Measurements from ENCODE around the gene RHOF. TPM values are rescaled to one million over a fixed set of nuclear protein-coding genes. Genes with fewer than 3 reads are reported as not detected.

RHOF gene
- total RNA-seq, 1 experiment from 2014 or later, result 116 TPM

DNA sequence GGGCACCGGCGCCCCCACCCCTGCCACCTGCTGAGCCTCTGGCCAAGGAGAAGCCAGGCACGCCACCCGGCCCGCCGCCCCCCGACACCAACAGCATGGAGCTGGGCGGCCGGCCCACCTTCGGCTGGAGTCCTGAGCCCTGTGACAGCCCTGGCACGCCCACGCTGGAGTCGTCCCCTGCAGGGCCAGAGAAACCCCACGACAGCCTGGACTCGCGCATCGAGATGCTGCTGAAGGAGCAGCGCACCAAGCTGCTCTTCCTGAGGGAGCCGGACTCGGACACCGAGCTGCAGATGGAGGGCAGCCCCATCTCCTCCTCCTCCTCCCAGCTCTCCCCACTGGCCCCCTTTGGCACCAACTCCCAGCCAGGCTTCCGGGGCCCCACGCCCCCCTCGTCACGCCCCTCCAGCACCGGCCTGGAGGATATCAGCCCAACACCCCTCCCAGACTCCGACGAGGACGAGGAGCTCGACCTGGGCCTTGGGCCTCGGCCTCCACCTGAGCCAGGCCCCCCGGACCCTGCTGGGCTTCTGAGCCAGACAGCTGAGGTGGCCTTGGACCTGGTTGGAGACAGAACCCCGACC is 16.8 kb upstream of the RHOF start:
- no peak overlapping the region for H2AFZ ChIP-seq (ENCODE audit: low read depth, low read length, poor library complexity, severe bottlenecking)
- peak overlapping the region; percentile 45; the same call in 1 of the 2 replicates for H3K27ac ChIP-seq (ENCODE audit: low read depth, low read length)
- intact Hi-C loops (cut with micrococcal nuclease), result no loop called here
- no peak overlapping the region for H3K4me3 ChIP-seq (replicated peaks in 1 of 2; ENCODE audit: low read depth in 1 of 2, low read length in 2 of 2)
- no peak overlapping the region for H3K4me2 ChIP-seq (ENCODE audit: low read length)
- CTCF ChIA-PET, result interaction anchor here (0.6 to 3.3 kb wide), 3 partner anchors 8 to 494 kb away, joined by 4 to 149 read pairs (median 26); partner anchors contain the start of genes RHOF and SETD1B
- DNase-seq (ENCODE audit: low read depth, low spot score), result no peak
- H3K9me3 ChIP-seq (ENCODE audit: control insufficient read depth in 1 of 2, insufficient read depth in 1 of 2, low read depth in 1 of 2, low read length in 2 of 2), result no peaks in the 10 kb centered on the region
- peaks cover 20 to 37% of the 10 kb centered on the region in 2 experiments; a peak in 3 of 4 replicates for H3K36me3 ChIP-seq (ENCODE audit: control insufficient read depth in 1 of 2, insufficient read depth in 2 of 2, low read length in 2 of 2)
- no peak for TF ChIP-seq YY1 (IDR thresholded peaks at IDR 0.05; ENCODE audit: extremely low read depth, insufficient replicate concordance, low read depth, low read length)
- TF ChIP-seq, protein P1, sequence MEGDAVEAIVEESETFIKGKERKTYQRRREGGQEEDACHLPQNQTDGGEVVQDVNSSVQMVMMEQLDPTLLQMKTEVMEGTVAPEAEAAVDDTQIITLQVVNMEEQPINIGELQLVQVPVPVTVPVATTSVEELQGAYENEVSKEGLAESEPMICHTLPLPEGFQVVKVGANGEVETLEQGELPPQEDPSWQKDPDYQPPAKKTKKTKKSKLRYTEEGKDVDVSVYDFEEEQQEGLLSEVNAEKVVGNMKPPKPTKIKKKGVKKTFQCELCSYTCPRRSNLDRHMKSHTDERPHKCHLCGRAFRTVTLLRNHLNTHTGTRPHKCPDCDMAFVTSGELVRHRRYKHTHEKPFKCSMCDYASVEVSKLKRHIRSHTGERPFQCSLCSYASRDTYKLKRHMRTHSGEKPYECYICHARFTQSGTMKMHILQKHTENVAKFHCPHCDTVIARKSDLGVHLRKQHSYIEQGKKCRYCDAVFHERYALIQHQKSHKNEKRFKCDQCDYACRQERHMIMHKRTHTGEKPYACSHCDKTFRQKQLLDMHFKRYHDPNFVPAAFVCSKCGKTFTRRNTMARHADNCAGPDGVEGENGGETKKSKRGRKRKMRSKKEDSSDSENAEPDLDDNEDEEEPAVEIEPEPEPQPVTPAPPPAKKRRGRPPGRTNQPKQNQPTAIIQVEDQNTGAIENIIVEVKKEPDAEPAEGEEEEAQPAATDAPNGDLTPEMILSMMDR (IDR thresholded peaks at IDR 0.05 in 2 of 3, conservative IDR thresholded peaks at IDR 0.05 in 1 of 3; ENCODE audit: borderline replicate concordance in 1 of 3, insufficient read depth in 1 of 3, low read depth in 2 of 3, low read length in 2 of 3), result no peak
- TF ChIP-seq EGR1 (IDR thresholded peaks at IDR 0.05; ENCODE audit: low read depth), result no peak
- TF ChIP-seq RAD21 (IDR thresholded peaks at IDR 0.05; ENCODE audit: low read depth), result no peak
- TF ChIP-seq, protein P2, sequence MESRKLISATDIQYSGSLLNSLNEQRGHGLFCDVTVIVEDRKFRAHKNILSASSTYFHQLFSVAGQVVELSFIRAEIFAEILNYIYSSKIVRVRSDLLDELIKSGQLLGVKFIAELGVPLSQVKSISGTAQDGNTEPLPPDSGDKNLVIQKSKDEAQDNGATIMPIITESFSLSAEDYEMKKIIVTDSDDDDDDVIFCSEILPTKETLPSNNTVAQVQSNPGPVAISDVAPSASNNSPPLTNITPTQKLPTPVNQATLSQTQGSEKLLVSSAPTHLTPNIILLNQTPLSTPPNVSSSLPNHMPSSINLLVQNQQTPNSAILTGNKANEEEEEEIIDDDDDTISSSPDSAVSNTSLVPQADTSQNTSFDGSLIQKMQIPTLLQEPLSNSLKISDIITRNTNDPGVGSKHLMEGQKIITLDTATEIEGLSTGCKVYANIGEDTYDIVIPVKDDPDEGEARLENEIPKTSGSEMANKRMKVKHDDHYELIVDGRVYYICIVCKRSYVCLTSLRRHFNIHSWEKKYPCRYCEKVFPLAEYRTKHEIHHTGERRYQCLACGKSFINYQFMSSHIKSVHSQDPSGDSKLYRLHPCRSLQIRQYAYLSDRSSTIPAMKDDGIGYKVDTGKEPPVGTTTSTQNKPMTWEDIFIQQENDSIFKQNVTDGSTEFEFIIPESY (IDR thresholded peaks at IDR 0.05; ENCODE audit: extremely low read depth, insufficient replicate concordance, low read length), result no peak
- no peak for TF ChIP-seq EZH2 (IDR thresholded peaks at IDR 0.05)
- TF ChIP-seq ZNF274 (IDR thresholded peaks at IDR 0.05; ENCODE audit: low read depth, low read length), result no peak
- H3K79me2 ChIP-seq (ENCODE audit: insufficient read depth, low read length), result peaks cover 86% of the 10 kb centered on the region
- no peak overlapping the region for H3K9ac ChIP-seq (ENCODE audit: low read length)
- H3K27me3 ChIP-seq (ENCODE audit: insufficient read depth, low read length), result no peaks in the 10 kb centered on the region
- BruUV-seq (replicated peaks), result no TSS peak
- RAD21 ChIA-PET (ENCODE audit: low non-redundant PET in 1 of 2, low total read pairs in 2 of 2, uncharacterized antibody in 2 of 2, unreplicated experiment in 2 of 2), result interaction anchor here in 1 of 2 experiments (0.9 kb wide), 1 partner anchor 25 kb away, joined by 3 read pairs; no protein-coding TSS in a partner anchor
- POLR2A ChIA-PET, result interaction anchor here (0.6 to 3.5 kb wide), 2 partner anchors 15 to 25 kb away, joined by 3 to 26 read pairs; partner anchors contain the start of gene RHOF
- peaks cover 11 to 40% of the 10 kb centered on the region in 2 experiments for H3K4me1 ChIP-seq (ENCODE audit: control insufficient read depth in 1 of 2, insufficient read depth in 2 of 2, low read length in 2 of 2)
- no peak for ATAC-seq
- no peaks in the 10 kb centered on the region for H3K9me2 ChIP-seq (ENCODE audit: insufficient read depth)
- no peaks in the 10 kb centered on the region for H4K20me1 ChIP-seq (ENCODE audit: insufficient read depth)

All from HCT116 (cell line).